ENCODE data around the gene KLHL24.
"Not testable (repeated sequence)": the region's sequence is repeated elsewhere in the genome, so short reads cannot be mapped to it uniquely, and the experiment has no call there.

Gene KLHL24

DNA sequence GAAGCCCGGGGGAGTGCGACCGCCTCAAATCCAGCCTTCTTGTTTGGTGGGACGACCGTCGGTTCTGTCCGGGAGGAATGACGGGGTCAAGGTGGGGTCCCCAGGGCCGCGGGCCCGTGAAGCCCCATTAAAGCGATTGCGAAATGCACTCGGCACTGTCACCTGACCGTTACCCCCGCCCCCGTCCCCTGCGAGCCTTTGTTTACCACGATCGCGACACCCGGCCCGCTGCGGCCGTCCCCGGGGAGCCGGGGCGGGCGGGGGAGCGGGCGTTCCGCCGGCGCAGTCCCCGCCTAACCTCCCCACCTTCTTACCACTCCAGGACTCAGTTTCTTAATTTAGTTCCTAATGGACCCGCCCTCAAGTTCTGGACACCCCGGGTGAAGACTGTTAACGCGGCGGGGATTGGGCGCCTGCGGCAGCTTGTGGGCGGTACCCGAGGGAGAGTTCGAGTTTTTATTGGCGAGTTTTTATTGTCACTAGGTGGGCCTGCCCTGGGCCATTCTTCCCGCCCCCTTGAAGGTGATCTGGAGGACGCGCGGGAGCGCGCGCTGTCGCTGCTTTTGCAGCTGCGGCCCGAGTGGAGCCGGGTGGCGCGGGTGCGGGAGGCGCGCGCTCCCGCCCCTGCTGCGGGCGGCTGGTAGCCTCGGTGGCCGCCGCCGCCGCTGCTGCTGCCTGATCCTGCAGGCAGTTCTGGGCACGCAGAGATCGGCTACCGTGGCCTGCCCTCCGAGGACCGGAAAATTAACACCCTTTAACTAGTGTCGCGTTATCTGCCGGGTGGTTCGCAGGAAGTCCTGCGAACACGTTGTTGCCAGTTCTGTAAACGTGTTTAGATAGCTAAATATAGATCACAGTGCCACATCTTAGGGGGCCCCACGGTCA, 1.0 kb downstream of the KLHL24 start:
- Histone ChIP-seq H3K9me2 (replicated peaks; ENCODE audit: control insufficient read depth, low read length) (no peaks in the 10 kb centered on the region), H3K27ac (ENCODE audit: low read depth, low read length) (peak overlapping the region; percentile 86), H3K79me2 (ENCODE audit: control insufficient read depth, low read length) (peaks cover 47% of the 10 kb centered on the region), H3K27me3 (ENCODE audit: control insufficient read depth, low read length) (no peaks in the 10 kb centered on the region), H3K4me1 (ENCODE audit: control insufficient read depth, low read length) (peaks cover 27% of the 10 kb centered on the region), H3K4me3 (ENCODE audit: low read length) (peak overlapping the region; percentile 99), H3K9me3 (ENCODE audit: control insufficient read depth, insufficient read depth, low read length) (no peaks in the 10 kb centered on the region), H3K36me3 (ENCODE audit: control insufficient read depth, low read length) (peaks cover 19% of the 10 kb centered on the region), H3K4me2 (ENCODE audit: low read length) (peak overlapping the region; percentile 78), H4K20me1 (ENCODE audit: control insufficient read depth, insufficient read depth, low read depth, low read length) (no peaks in the 10 kb centered on the region), H3F3A (ENCODE audit: control insufficient read depth, insufficient read depth) (peaks cover 5% of the 10 kb centered on the region)
- TF ChIP-seq, protein P1, sequence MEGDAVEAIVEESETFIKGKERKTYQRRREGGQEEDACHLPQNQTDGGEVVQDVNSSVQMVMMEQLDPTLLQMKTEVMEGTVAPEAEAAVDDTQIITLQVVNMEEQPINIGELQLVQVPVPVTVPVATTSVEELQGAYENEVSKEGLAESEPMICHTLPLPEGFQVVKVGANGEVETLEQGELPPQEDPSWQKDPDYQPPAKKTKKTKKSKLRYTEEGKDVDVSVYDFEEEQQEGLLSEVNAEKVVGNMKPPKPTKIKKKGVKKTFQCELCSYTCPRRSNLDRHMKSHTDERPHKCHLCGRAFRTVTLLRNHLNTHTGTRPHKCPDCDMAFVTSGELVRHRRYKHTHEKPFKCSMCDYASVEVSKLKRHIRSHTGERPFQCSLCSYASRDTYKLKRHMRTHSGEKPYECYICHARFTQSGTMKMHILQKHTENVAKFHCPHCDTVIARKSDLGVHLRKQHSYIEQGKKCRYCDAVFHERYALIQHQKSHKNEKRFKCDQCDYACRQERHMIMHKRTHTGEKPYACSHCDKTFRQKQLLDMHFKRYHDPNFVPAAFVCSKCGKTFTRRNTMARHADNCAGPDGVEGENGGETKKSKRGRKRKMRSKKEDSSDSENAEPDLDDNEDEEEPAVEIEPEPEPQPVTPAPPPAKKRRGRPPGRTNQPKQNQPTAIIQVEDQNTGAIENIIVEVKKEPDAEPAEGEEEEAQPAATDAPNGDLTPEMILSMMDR (IDR thresholded peaks at IDR 0.05; ENCODE audit: low read depth, low read length, poor library complexity, severe bottlenecking), result no peak
- no peak for TF ChIP-seq EZH2phosphoT487 (IDR thresholded peaks at IDR 0.05; ENCODE audit: borderline replicate concordance, low read length)

DNA sequence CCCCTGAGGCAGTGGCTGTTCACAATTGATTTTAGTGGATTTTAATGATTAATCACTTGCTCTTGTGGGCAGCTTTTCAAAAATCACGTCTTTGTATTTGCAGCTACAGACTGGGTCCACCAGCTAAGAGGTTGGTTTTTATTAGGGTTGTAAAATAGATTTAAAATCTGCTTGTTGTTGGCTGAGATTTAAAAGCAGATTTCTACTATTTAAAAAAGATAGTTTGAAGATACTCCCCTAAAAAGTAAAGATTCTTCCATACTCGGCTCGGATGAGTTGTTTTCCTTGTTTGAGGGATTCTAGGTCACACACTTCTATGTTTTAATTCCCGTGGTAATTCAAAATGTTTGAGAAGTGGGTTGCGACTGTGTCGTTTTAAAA, 1.7 kb downstream of the KLHL24 start:
- H4K20me1 ChIP-seq (ENCODE audit: control insufficient read depth, insufficient read depth, low read depth, low read length), result no peaks in the 10 kb centered on the region
- peak overlapping the region; percentile 78 for H3K4me2 ChIP-seq (ENCODE audit: low read length)
- H3K9me3 ChIP-seq (ENCODE audit: control insufficient read depth, insufficient read depth, low read length), result no peaks in the 10 kb centered on the region
- TF ChIP-seq, protein P1 (IDR thresholded peaks at IDR 0.05; ENCODE audit: low read depth, low read length, poor library complexity, severe bottlenecking), result no peak
- H3K4me3 ChIP-seq (ENCODE audit: low read length), result peak overlapping the region; percentile 99
- H3K79me2 ChIP-seq (ENCODE audit: control insufficient read depth, low read length), result peaks cover 54% of the 10 kb centered on the region
- H3K27me3 ChIP-seq (ENCODE audit: control insufficient read depth, low read length), result no peaks in the 10 kb centered on the region
- H3K36me3 ChIP-seq (ENCODE audit: control insufficient read depth, low read length), result peaks cover 19% of the 10 kb centered on the region
- no peaks in the 10 kb centered on the region for H3K9me2 ChIP-seq (replicated peaks; ENCODE audit: control insufficient read depth, low read length)
- H3K4me1 ChIP-seq (ENCODE audit: control insufficient read depth, low read length), result peaks cover 27% of the 10 kb centered on the region
- peaks cover 5% of the 10 kb centered on the region for H3F3A ChIP-seq (ENCODE audit: control insufficient read depth, insufficient read depth)
- peak overlapping the region; percentile 86 for H3K27ac ChIP-seq (ENCODE audit: low read depth, low read length)

DNA sequence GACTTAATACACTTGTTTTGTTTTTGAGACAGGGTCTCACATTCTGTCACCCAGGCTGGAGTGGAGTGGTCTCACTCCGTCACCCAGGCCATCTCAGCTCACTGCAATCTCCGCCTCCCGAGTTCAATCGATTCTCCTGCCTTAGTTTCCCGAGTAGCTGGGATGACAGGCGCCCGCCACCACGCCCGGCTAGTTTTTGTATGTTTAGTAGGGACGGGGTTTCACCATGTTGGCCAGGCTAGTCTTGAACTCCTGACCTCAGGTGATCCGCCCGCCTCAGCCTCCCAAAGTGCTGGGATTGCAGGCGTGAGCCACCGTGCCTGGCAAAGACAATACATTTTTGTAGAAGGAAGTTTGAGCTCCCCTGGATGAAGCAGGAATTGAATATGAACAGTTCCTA, 2.2 kb downstream of the KLHL24 start:
- not testable (repeated sequence) for H3F3A ChIP-seq (ENCODE audit: control insufficient read depth, insufficient read depth); H4K20me1 ChIP-seq (ENCODE audit: control insufficient read depth, insufficient read depth, low read depth, low read length); H3K9me2 ChIP-seq (replicated peaks; ENCODE audit: control insufficient read depth, low read length); H3K27me3 ChIP-seq (ENCODE audit: control insufficient read depth, low read length); H3K9me3 ChIP-seq (ENCODE audit: control insufficient read depth, insufficient read depth, low read length)
- H3K27ac ChIP-seq (ENCODE audit: low read depth, low read length), result peak overlapping the region; percentile 86
- peaks cover 56% of the 10 kb centered on the region for H3K79me2 ChIP-seq (ENCODE audit: control insufficient read depth, low read length)
- peak overlapping the region; percentile 78 for H3K4me2 ChIP-seq (ENCODE audit: low read length)
- H3K4me1 ChIP-seq (ENCODE audit: control insufficient read depth, low read length), result peaks cover 27% of the 10 kb centered on the region
- peak overlapping the region; percentile 99 for H3K4me3 ChIP-seq (ENCODE audit: low read length)
- peaks cover 19% of the 10 kb centered on the region for H3K36me3 ChIP-seq (ENCODE audit: control insufficient read depth, low read length)

DNA sequence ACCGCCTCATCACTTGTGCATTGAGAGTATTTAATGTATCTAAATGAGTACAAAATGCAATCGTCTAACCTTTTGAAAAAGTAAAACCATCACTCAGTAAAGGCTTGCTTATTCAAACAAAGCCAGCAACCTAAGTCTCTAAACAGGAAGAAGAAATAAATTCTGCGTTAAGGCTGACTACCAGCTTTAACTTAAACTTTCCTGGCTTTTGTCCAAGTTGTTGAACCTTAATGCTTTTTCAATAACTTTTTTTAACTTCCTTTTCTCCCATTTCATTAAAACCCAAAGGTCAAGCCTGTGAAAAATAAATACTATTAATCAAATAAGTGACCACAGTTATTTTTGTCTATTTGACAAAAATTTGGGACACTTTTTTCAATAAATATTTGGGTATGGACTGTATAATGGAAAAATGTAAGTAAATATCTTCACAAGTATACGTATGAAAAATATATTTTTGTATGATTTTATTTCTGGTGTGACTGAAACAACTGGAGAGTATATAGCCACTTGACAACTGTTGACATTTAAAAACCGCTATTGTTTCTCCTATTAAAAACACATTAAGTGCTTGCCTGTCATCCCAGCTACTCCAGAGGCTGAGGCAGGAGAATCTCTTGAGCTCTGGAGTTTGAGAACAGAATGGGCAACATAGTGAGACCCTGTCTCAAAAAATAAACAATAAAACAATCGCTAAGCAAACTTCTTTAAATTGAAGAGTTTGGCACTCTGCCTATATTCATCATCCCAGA, 2.9 kb downstream of the KLHL24 start:
- peak overlapping the region; percentile 78 for H3K4me2 ChIP-seq (ENCODE audit: low read length)

DNA sequence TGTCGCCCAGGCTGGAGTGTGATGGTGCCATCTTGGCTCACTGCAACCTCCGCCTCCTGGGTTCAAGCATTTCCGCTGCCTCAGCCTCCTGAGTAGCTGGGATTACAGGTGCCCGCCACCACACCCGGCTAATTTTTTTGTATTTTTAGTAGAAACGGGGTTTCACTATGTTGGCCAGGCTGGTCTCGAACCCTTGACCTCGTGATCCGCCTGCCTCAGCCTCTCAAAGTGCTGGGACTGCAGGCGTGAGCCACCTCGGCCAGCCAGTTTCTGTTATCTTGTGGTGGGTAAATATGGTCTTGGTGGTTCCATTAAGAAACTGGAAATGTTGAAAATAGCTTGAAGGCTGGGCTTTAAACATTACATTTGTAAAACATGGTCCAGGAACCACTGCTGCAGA, 5.2 kb downstream of the KLHL24 start:
- not testable (repeated sequence) for H3K4me2 ChIP-seq (ENCODE audit: low read length); H3K27ac ChIP-seq (ENCODE audit: low read depth, low read length); H3F3A ChIP-seq (ENCODE audit: control insufficient read depth, insufficient read depth); H4K20me1 ChIP-seq (ENCODE audit: control insufficient read depth, insufficient read depth, low read depth, low read length); H3K4me3 ChIP-seq (ENCODE audit: low read length); H3K9me3 ChIP-seq (ENCODE audit: control insufficient read depth, insufficient read depth, low read length); H3K27me3 ChIP-seq (ENCODE audit: control insufficient read depth, low read length); H3K9me2 ChIP-seq (replicated peaks; ENCODE audit: control insufficient read depth, low read length)
- Histone ChIP-seq H3K4me1 (ENCODE audit: control insufficient read depth, low read length) (peaks cover 18% of the 10 kb centered on the region), H3K79me2 (ENCODE audit: control insufficient read depth, low read length) (peaks cover 57% of the 10 kb centered on the region), H3K36me3 (ENCODE audit: control insufficient read depth, low read length) (peaks cover 26% of the 10 kb centered on the region)

More for the DNA sequence above, 2.9 kb downstream of the KLHL24 start:
- H3K79me2 ChIP-seq (ENCODE audit: control insufficient read depth, low read length), result peaks cover 56% of the 10 kb centered on the region
- peak overlapping the region; percentile 99 for H3K4me3 ChIP-seq (ENCODE audit: low read length)
- no peaks in the 10 kb centered on the region for H4K20me1 ChIP-seq (ENCODE audit: control insufficient read depth, insufficient read depth, low read depth, low read length)
- no peak for TF ChIP-seq EZH2phosphoT487 (IDR thresholded peaks at IDR 0.05; ENCODE audit: borderline replicate concordance, low read length)
- TF ChIP-seq, protein P1 (IDR thresholded peaks at IDR 0.05; ENCODE audit: low read depth, low read length, poor library complexity, severe bottlenecking), result no peak
- H3K9me2 ChIP-seq (replicated peaks; ENCODE audit: control insufficient read depth, low read length), result no peaks in the 10 kb centered on the region
- H3K9me3 ChIP-seq (ENCODE audit: control insufficient read depth, insufficient read depth, low read length), result no peaks in the 10 kb centered on the region
- H3F3A ChIP-seq (ENCODE audit: control insufficient read depth, insufficient read depth), result peaks cover 6% of the 10 kb centered on the region
- H3K27ac ChIP-seq (ENCODE audit: low read depth, low read length), result peak overlapping the region; percentile 86
- H3K36me3 ChIP-seq (ENCODE audit: control insufficient read depth, low read length), result peaks cover 19% of the 10 kb centered on the region
- H3K4me1 ChIP-seq (ENCODE audit: control insufficient read depth, low read length), result peaks cover 27% of the 10 kb centered on the region
- no peaks in the 10 kb centered on the region for H3K27me3 ChIP-seq (ENCODE audit: control insufficient read depth, low read length)

All from DOHH2 (cell line).